ENCODE results near the gene PRTN3.

GRCh38 chr19:871446-872265 is 30.9 kb downstream of the PRTN3 start:
- no peak for TF ChIP-seq CTCF (conservative IDR thresholded peaks at IDR 0.05; ENCODE audit: low read depth, low read length)
- no peak for TF ChIP-seq USF2 (IDR thresholded peaks at IDR 0.05; ENCODE audit: low read depth, low read length)
- TF ChIP-seq POLR2A (IDR thresholded peaks at IDR 0.05; ENCODE audit: low read depth, low read length): no peak
- TF ChIP-seq BHLHE40 (IDR thresholded peaks at IDR 0.05; ENCODE audit: low read depth, low read length): no peak
- TF ChIP-seq NFE2L2 (IDR thresholded peaks at IDR 0.05; ENCODE audit: low read depth, low read length): no peak
- no peak for TF ChIP-seq CHD1 (IDR thresholded peaks at IDR 0.05; ENCODE audit: low read depth, low read length)
